ENCODE measurements around the gene PCSK9. TPM values are rescaled to one million over a fixed set of nuclear protein-coding genes. Genes with fewer than 3 reads are reported as not detected.

PCSK9 gene
- total RNA-seq, 1 donor from 2014 or later = 1.1 TPM

GRCh38 chr1:55062801-55063576, 23.6 kb downstream of the PCSK9 start:
- H3K4me3 ChIP-seq (ENCODE audit: low read depth, low read length) = no peak overlapping the region
- TF ChIP-seq CTCF (conservative IDR thresholded peaks at IDR 0.05; ENCODE audit: low read depth, low read length) = no peak
- no peak for DNase-seq (ENCODE audit: low read depth)

GRCh38 chr1:55063577-55063942, 24.2 kb downstream of the PCSK9 start:
- H3K4me3 ChIP-seq (ENCODE audit: low read depth, low read length) = no peak overlapping the region
- TF ChIP-seq CTCF (conservative IDR thresholded peaks at IDR 0.05; ENCODE audit: low read depth, low read length) = no peak
- DNase-seq (ENCODE audit: low read depth) = no peak

GRCh38 chr1:55064071-55064581, 24.8 kb downstream of the PCSK9 start:
- TF ChIP-seq CTCF (conservative IDR thresholded peaks at IDR 0.05; ENCODE audit: low read depth, low read length) = peak; percentile 52
- no peak for DNase-seq (ENCODE audit: low read depth)
- no peak overlapping the region for H3K4me3 ChIP-seq (ENCODE audit: low read depth, low read length)

- no peak overlapping the region for H3K4me3 ChIP-seq (ENCODE audit: low read depth, low read length)
- TF ChIP-seq CTCF (conservative IDR thresholded peaks at IDR 0.05; ENCODE audit: low read depth, low read length) = no peak
- DNase-seq (ENCODE audit: low read depth) = peak; percentile 19
These were observed 25.5 kb downstream of the PCSK9 start for GRCh38 chr1:55064861-55065263.

GRCh38 chr1:55065648-55066047, 26.3 kb downstream of the PCSK9 start:
- TF ChIP-seq CTCF (conservative IDR thresholded peaks at IDR 0.05; ENCODE audit: low read depth, low read length) = no peak
- DNase-seq (ENCODE audit: low read depth) = no peak
- no peak overlapping the region for H3K4me3 ChIP-seq (ENCODE audit: low read depth, low read length)

GRCh38 chr1:55067022-55067778, 27.9 kb downstream of the PCSK9 start:
- no peak for DNase-seq (ENCODE audit: low read depth)
- no peak for TF ChIP-seq CTCF (conservative IDR thresholded peaks at IDR 0.05; ENCODE audit: low read depth, low read length)
- H3K4me3 ChIP-seq (ENCODE audit: low read depth, low read length) = no peak overlapping the region
